Gastroesophageal sphincter (tissue), 3 donors: ENCODE measurements around the gene INPP4B.

Experiments
- POLR2A ChIP-seq, 2 donors: fragments of 450-650 bp; IDR thresholded peaks; one replicate each; pipeline ENCODE4 v1.6.1; 2017; ENCODE audit warnings: antibody characterized with exemption in 2 of 2, mild to moderate bottlenecking in 2 of 2, moderate library complexity in 1 of 2
- POLR2AphosphoS5 ChIP-seq: sonication (generic); formaldehyde crosslinking; IDR thresholded peaks from one replicate; pipeline ENCODE4 v1.6.1; 2017; ENCODE audit warnings: antibody characterized with exemption
- TF ChIP-seq, protein P1 (sequence below), 4 experiments: fragments of 200-600 bp in 2 of 4; fragments of 450-650 bp in 2 of 4; sonication (generic) in 1 of 4; IDR thresholded peaks; one replicate each; pipeline ENCODE4 v1.5.1; 2017 to 2019; ENCODE audit warnings: antibody characterized with exemption in 4 of 4, mild to moderate bottlenecking in 2 of 4, moderate library complexity in 2 of 4

DNA sequence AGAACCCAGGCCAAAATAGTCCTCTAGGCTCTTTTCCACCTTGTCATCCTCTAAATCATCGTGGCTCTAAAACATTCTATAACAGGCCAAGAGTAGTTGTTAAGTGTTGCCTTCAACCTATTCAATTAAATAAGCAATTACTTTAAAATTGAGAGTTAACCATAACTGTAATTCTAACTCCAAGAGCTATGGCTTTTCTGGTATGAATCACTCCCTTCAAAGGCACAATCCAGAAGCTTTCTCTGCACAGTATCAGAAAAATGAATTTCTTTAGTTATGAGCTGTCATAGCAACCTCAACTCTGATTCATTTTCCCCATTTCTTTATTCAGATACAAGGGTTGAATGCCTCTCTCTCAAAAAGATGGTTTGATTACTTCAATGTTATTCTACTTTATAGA lies 21.7 kb downstream of the INPP4B start:
- TF ChIP-seq POLR2A (IDR thresholded peaks at IDR 0.05): no peak
- TF ChIP-seq POLR2AphosphoS5: no peak
- TF ChIP-seq, protein P1, sequence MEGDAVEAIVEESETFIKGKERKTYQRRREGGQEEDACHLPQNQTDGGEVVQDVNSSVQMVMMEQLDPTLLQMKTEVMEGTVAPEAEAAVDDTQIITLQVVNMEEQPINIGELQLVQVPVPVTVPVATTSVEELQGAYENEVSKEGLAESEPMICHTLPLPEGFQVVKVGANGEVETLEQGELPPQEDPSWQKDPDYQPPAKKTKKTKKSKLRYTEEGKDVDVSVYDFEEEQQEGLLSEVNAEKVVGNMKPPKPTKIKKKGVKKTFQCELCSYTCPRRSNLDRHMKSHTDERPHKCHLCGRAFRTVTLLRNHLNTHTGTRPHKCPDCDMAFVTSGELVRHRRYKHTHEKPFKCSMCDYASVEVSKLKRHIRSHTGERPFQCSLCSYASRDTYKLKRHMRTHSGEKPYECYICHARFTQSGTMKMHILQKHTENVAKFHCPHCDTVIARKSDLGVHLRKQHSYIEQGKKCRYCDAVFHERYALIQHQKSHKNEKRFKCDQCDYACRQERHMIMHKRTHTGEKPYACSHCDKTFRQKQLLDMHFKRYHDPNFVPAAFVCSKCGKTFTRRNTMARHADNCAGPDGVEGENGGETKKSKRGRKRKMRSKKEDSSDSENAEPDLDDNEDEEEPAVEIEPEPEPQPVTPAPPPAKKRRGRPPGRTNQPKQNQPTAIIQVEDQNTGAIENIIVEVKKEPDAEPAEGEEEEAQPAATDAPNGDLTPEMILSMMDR (IDR thresholded peaks at IDR 0.05): no peak
